ENCODE data around the gene POGLUT3.

POGLUT3 gene

DNA sequence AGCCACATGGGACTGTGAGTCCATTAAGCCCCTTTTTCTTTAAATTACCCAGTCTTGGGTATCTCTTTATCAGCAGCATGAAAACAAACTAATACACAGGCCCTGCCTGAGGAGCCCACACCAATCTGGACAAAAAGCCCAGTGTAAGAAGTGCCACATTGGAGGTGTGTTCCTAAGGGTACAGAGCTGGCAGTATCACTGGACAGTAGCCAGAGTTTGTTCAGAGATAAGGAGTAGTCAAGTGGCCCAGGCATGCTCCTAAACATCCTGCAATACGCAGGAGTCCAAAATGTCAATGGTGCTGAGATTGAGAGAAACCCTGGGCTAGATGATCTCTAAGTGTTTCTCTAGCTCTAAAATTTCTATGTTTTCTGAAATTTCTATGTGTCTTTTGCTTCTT, 27.0 kb upstream of the POGLUT3 start:
- no peaks in the 10 kb centered on the region for H3K36me3 ChIP-seq (ENCODE audit: control insufficient read depth, low read depth, low read length)
- H3K4me1 ChIP-seq (ENCODE audit: control insufficient read depth, low read depth, low read length), result no peaks in the 10 kb centered on the region
- H3K27ac ChIP-seq (ENCODE audit: low read length), result no peak overlapping the region
- H3K9me3 ChIP-seq (ENCODE audit: control insufficient read depth, low read depth, low read length), result no peaks in the 10 kb centered on the region
- H3K9ac ChIP-seq (ENCODE audit: low read length), result no peak overlapping the region
- no peak overlapping the region for H3K4me3 ChIP-seq (ENCODE audit: low read length)
- no peaks in the 10 kb centered on the region for H3K27me3 ChIP-seq (ENCODE audit: control insufficient read depth, insufficient read depth, low read length)

DNA sequence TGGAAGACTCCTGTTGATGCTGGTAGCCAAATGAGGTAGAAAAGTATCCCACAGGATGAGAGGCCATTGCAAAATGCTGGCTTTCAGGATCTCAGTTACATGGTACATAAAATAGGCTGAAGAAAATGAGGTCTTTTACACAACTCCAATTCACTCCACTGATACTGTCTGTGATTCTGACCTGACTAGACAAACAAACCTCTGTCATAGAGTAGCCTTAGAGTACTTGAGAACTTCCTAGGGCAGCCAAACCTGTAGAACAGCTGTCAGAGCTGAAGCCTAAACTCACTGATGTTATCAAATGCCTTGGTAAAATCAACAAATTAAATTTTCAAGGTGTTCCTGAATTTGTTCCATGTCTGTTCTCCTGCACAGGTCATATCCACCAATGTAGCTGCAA, 26.2 kb upstream of the POGLUT3 start:
- H3K9ac ChIP-seq (ENCODE audit: low read length), result no peak overlapping the region

DNA sequence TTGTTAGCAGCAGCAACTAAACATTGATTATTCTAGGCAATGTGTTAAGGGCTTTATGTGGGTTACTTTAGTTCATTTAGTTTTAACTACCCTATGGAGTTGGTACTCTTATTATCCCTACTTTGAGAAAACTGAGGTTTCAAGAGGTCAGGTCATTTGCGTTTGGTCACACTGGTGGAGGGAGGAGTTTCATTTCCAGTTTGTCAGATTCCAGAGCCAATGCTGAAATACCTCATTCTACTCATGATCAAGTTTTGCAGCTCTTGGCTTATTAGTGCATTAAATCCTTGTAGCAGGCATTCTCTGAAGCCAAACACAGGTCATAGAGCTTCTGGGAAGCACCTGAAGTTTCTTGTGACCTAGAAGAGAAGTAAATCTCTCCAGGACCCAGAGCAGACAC, 24.1 kb upstream of the POGLUT3 start:
- no peaks in the 10 kb centered on the region for H3K4me1 ChIP-seq (ENCODE audit: control insufficient read depth, low read depth, low read length)
- H3K9ac ChIP-seq (ENCODE audit: low read length), result no peak overlapping the region
- no peak overlapping the region for H3K27ac ChIP-seq (ENCODE audit: low read length)
- no peaks in the 10 kb centered on the region for H3K27me3 ChIP-seq (ENCODE audit: control insufficient read depth, insufficient read depth, low read length)
- H3K36me3 ChIP-seq (ENCODE audit: control insufficient read depth, low read depth, low read length), result no peaks in the 10 kb centered on the region
- no peaks in the 10 kb centered on the region for H3K9me3 ChIP-seq (ENCODE audit: control insufficient read depth, low read depth, low read length)
- H3K4me3 ChIP-seq (ENCODE audit: low read length), result no peak overlapping the region

More for the DNA sequence above, 26.2 kb upstream of the POGLUT3 start:
- H3K4me1 ChIP-seq (ENCODE audit: control insufficient read depth, low read depth, low read length), result no peaks in the 10 kb centered on the region
- H3K27ac ChIP-seq (ENCODE audit: low read length), result no peak overlapping the region
- H3K4me3 ChIP-seq (ENCODE audit: low read length), result no peak overlapping the region
- H3K36me3 ChIP-seq (ENCODE audit: control insufficient read depth, low read depth, low read length), result no peaks in the 10 kb centered on the region
- H3K9me3 ChIP-seq (ENCODE audit: control insufficient read depth, low read depth, low read length), result no peaks in the 10 kb centered on the region
- H3K27me3 ChIP-seq (ENCODE audit: control insufficient read depth, insufficient read depth, low read length), result no peaks in the 10 kb centered on the region

DNA sequence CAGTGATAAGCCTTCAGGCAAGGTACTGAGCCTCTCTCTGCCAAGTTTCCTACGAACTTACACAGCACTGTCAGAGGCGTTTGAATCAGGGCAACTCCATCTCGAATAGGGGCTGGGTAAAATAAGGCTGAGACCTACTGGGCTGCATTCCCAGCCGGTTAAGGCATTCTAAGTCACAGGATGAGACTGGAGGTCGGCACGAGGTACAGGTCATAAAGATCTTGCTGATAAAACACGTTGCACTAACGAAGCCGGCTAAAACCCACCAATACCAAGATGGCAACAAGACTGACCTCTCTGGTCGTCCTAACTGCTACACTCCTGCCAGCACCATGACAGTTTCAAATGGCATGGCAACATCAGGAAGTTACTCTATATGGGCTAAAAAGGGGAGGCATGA, 20.4 kb upstream of the POGLUT3 start:
- H3K9ac ChIP-seq (ENCODE audit: low read length), result no peak overlapping the region
- H3K4me1 ChIP-seq (ENCODE audit: control insufficient read depth, low read depth, low read length), result no peaks in the 10 kb centered on the region
- peaks cover 5% of the 10 kb centered on the region for H3K36me3 ChIP-seq (ENCODE audit: control insufficient read depth, low read depth, low read length)
- H3K9me3 ChIP-seq (ENCODE audit: control insufficient read depth, low read depth, low read length), result no peaks in the 10 kb centered on the region
- H3K4me3 ChIP-seq (ENCODE audit: low read length), result no peak overlapping the region
- H3K27me3 ChIP-seq (ENCODE audit: control insufficient read depth, insufficient read depth, low read length), result no peaks in the 10 kb centered on the region
- no peak overlapping the region for H3K27ac ChIP-seq (ENCODE audit: low read length)

DNA sequence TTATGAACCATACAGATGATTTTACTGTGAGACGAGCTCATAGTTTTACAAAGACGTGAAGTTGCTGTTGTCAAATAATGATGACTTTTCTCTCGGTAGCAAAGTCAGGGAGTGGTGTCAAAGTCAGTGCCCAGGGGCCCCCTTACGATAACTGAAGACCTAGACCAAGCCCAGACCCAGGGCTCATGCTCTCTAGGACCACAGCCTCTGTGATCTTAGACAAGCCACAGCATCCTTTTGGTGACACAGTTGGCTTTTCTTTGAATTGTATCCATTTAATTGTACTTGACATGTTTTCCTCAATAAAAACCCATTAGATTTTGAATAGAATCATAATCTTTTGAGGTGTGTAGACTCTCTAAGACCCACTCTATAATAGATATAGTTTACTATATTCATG, 17.9 kb upstream of the POGLUT3 start:
- no peak overlapping the region for H3K4me3 ChIP-seq (ENCODE audit: low read length)
- no peaks in the 10 kb centered on the region for H3K27me3 ChIP-seq (ENCODE audit: control insufficient read depth, insufficient read depth, low read length)
- H3K9me3 ChIP-seq (ENCODE audit: control insufficient read depth, low read depth, low read length), result peaks cover under 1% of the 10 kb centered on the region
- H3K4me1 ChIP-seq (ENCODE audit: control insufficient read depth, low read depth, low read length), result no peaks in the 10 kb centered on the region
- H3K27ac ChIP-seq (ENCODE audit: low read length), result no peak overlapping the region
- no peak overlapping the region for H3K9ac ChIP-seq (ENCODE audit: low read length)
- peaks cover 5% of the 10 kb centered on the region for H3K36me3 ChIP-seq (ENCODE audit: control insufficient read depth, low read depth, low read length)

DNA sequence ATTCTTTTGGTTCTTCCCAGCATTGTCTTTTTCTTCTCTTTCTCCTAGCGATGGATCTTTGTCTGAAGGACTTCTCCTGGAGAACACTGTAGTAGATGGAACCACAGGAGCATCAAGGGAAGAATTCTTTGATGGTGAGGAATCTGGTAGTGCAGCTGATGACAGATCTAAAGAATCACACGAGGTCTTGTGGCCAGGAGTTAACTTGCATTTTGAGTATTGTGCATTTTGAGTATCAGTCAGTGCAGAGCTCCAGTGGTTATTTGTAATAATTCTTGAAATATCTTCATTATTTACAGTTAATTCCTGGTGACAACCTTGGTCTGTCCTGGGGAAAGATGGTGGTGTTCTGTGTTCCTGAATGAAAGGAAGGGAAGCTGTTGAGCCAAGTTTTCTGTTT, 14.5 kb upstream of the POGLUT3 start:
- Histone ChIP-seq H3K9me3 (ENCODE audit: control insufficient read depth, low read depth, low read length) (peaks cover 11% of the 10 kb centered on the region), H3K9ac (ENCODE audit: low read length) (no peak overlapping the region), H3K4me3 (ENCODE audit: low read length) (no peak overlapping the region), H3K4me1 (ENCODE audit: control insufficient read depth, low read depth, low read length) (no peaks in the 10 kb centered on the region), H3K36me3 (ENCODE audit: control insufficient read depth, low read depth, low read length) (peaks cover 5% of the 10 kb centered on the region), H3K27me3 (ENCODE audit: control insufficient read depth, insufficient read depth, low read length) (no peaks in the 10 kb centered on the region), H3K27ac (ENCODE audit: low read length) (no peak overlapping the region)

DNA sequence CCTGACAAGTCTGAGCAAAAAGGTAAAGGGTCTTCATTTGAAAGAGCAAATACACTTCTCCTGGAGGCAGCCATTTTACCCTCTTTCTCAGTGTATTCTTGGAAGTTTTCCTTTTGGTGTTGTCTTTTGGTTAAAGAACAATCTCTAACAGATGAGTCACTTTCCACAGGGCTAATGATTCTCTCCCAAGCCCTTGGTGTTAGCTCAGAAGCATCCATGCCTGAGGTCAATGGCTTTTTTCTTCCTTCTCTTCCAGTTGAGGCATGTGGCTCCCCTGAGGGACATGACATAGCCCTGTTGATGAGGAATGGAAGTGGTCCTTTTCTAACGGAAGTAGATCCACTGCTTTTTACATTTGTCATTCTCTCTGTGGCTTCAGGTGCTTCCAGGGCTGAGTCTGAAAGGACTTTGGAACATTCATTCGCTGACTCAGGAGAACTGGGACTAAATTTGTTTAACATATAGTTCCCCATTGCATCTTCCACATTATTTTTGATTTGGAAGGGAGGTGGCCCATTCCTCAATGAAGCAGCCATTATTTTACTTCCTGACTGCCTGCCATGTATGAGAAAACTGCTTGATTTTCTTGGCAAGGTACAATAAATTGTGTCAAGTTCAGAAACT, 13.8 kb upstream of the POGLUT3 start:
- H3K27me3 ChIP-seq (ENCODE audit: control insufficient read depth, insufficient read depth, low read length), result no peaks in the 10 kb centered on the region
- no peak overlapping the region for H3K4me3 ChIP-seq (ENCODE audit: low read length)

DNA sequence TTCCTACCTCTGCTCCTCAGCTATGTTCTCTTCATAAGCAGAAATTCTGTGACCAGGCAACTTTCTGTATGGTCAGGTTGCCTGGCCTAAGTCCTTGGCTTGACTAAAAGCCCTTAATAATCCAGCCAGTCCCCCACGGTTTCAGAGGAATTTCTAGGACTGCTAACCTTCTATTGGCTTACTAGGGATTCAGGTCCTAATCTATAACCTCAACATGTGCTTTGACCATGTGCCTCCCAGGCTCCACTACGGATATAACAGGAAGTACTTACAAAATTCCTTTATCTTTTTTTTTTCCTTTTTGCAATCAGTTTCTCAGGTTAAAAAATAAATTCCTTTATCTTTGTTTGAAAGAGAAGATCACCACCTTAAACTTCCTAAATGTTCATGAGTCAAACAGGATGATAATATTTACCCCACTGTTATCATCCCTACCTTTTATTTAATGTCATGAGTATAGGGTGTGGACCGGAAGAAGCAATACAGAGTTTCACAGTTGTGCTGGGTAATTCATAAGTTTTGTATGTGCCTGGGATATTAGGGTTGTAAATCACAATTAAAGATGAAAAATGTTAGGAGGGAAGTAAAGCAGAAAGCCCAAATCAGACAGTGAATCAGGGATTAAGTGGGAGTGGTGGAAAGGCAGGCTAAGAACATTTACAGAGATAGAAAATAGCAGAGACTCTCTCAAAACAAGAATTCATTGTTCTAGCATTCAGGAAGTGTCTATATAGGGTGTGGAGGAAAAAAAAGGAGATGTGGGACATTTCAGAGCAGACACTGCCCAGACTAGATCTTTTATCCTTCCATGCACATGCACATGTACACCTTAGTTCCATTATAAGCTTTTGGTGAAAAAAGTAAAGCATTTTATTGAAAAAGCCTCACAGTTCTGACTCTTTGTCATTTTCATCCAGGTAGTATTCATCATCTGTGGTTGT, 10.7 kb upstream of the POGLUT3 start:
- Histone ChIP-seq H3K4me3 (ENCODE audit: low read length) (no peak overlapping the region), H3K9me3 (ENCODE audit: control insufficient read depth, low read depth, low read length) (peaks cover 11% of the 10 kb centered on the region), H3K36me3 (ENCODE audit: control insufficient read depth, low read depth, low read length) (no peaks in the 10 kb centered on the region), H3K4me1 (ENCODE audit: control insufficient read depth, low read depth, low read length) (no peaks in the 10 kb centered on the region), H3K27ac (ENCODE audit: low read length) (no peak overlapping the region), H3K27me3 (ENCODE audit: control insufficient read depth, insufficient read depth, low read length) (no peaks in the 10 kb centered on the region), H3K9ac (ENCODE audit: low read length) (no peak overlapping the region)

More for the DNA sequence above, 13.8 kb upstream of the POGLUT3 start:
- Histone ChIP-seq H3K9me3 (ENCODE audit: control insufficient read depth, low read depth, low read length) (peaks cover 11% of the 10 kb centered on the region), H3K9ac (ENCODE audit: low read length) (no peak overlapping the region), H3K36me3 (ENCODE audit: control insufficient read depth, low read depth, low read length) (peaks cover 5% of the 10 kb centered on the region), H3K27ac (ENCODE audit: low read length) (no peak overlapping the region), H3K4me1 (ENCODE audit: control insufficient read depth, low read depth, low read length) (no peaks in the 10 kb centered on the region)

DNA sequence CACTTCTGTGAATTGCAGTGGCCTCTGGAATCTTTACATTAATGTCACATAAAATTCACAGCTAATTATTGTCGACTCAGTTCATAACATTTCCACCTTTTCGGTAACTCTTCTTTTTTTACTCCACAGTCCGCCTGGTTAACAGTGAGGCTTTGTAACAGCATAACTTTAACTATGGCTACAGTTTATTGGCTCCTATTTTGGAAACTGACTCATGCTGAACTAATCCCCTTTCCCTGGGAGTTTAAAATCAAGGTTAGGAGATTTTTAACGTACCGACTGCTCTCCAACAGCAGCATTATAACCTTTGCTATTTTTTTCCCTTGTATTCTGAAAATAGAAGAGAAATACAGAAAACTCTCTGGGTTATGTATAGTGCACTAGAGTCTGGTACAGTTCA, 3.2 kb upstream of the POGLUT3 start:
- Histone ChIP-seq H3K9ac (ENCODE audit: low read length) (no peak overlapping the region), H3K27me3 (ENCODE audit: control insufficient read depth, insufficient read depth, low read length) (peaks cover 19% of the 10 kb centered on the region), H3K4me1 (ENCODE audit: control insufficient read depth, low read depth, low read length) (peaks cover 8% of the 10 kb centered on the region), H3K36me3 (ENCODE audit: control insufficient read depth, low read depth, low read length) (no peaks in the 10 kb centered on the region), H3K4me3 (ENCODE audit: low read length) (no peak overlapping the region), H3K27ac (ENCODE audit: low read length) (no peak overlapping the region), H3K9me3 (ENCODE audit: control insufficient read depth, low read depth, low read length) (no peaks in the 10 kb centered on the region)

DNA sequence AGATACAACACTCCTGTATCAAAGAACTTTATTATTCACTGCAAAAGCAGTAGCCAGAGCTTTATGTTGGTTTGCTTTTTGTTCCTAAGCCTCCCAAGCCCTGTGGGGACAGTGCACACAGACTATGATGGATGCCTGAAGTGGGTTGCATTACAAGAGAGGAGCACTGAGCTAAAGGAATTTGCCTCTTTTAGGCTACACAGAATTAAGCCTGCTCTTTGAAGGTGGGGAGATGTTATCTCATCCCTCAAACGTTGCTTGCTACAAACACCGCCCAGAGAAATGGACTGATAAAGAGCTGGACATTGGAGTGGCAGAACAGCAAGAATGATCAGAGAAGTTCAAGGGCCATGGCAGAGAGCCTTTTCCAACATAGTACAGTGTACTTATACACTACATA, 2.5 kb upstream of the POGLUT3 start:
- no peaks in the 10 kb centered on the region for H3K9me3 ChIP-seq (ENCODE audit: control insufficient read depth, low read depth, low read length)

DNA sequence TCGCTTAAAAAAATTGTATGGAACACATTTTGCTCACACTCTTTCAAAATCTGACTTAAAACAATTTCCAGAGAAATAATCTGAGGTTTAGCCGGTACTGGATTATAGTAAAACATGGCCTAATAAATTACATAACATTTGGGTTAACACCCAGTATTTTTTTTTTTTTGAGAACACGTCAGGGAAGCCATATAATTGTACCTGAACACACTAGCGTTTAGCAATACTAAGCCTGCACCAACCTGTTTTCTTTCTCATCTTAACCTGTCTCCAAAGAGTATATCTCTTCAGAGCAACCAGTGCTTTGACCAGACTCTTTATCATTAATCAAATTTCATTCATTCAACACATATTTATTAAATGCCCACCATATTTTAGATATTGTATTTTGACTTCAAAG, 2.0 kb upstream of the POGLUT3 start:
- H3K4me3 ChIP-seq (ENCODE audit: low read length), result no peak overlapping the region
- no peaks in the 10 kb centered on the region for H3K36me3 ChIP-seq (ENCODE audit: control insufficient read depth, low read depth, low read length)

More for the DNA sequence above, 2.5 kb upstream of the POGLUT3 start:
- peaks cover 8% of the 10 kb centered on the region for H3K4me1 ChIP-seq (ENCODE audit: control insufficient read depth, low read depth, low read length)
- no peak overlapping the region for H3K4me3 ChIP-seq (ENCODE audit: low read length)
- peaks cover 19% of the 10 kb centered on the region for H3K27me3 ChIP-seq (ENCODE audit: control insufficient read depth, insufficient read depth, low read length)
- no peak overlapping the region for H3K9ac ChIP-seq (ENCODE audit: low read length)
- no peaks in the 10 kb centered on the region for H3K36me3 ChIP-seq (ENCODE audit: control insufficient read depth, low read depth, low read length)
- no peak overlapping the region for H3K27ac ChIP-seq (ENCODE audit: low read length)

More for the DNA sequence above, 2.0 kb upstream of the POGLUT3 start:
- H3K9me3 ChIP-seq (ENCODE audit: control insufficient read depth, low read depth, low read length), result no peaks in the 10 kb centered on the region
- peaks cover 8% of the 10 kb centered on the region for H3K4me1 ChIP-seq (ENCODE audit: control insufficient read depth, low read depth, low read length)
- H3K27ac ChIP-seq (ENCODE audit: low read length), result no peak overlapping the region
- peaks cover 19% of the 10 kb centered on the region for H3K27me3 ChIP-seq (ENCODE audit: control insufficient read depth, insufficient read depth, low read length)
- no peak overlapping the region for H3K9ac ChIP-seq (ENCODE audit: low read length)

Data from iPS-18a (cell line).